ENCODE measurements around the gene NANOS2. TPM values are rescaled to one million over a fixed set of nuclear protein-coding genes. Genes with fewer than 3 reads are reported as not detected.
"Not testable (repeated sequence)": the region's sequence is repeated elsewhere in the genome, so short reads cannot be mapped to it uniquely, and the experiment has no call there.

The NANOS2 gene
- polyA plus RNA-seq, 12 donors, result not detected

GRCh38 chr19:45895983-45896599, 18.5 kb downstream of the NANOS2 start:
- DNase-seq, result not testable (repeated sequence)

- DNase-seq, result no peak
These were observed 19.0 kb downstream of the NANOS2 start for GRCh38 chr19:45895519-45895972.

- DNase-seq, result no peak
These were observed 23.7 kb downstream of the NANOS2 start for GRCh38 chr19:45890877-45891276.

GRCh38 chr19:45889210-45889885, 25.2 kb downstream of the NANOS2 start:
- DNase-seq, result no peak

- DNase-seq, result no peak
These were observed 27.3 kb downstream of the NANOS2 start for GRCh38 chr19:45887200-45887710.

- peak; percentile 96 for DNase-seq
These were observed 28.0 kb downstream of the NANOS2 start for GRCh38 chr19:45886427-45887199.

GRCh38 chr19:45885556-45886426, 28.8 kb downstream of the NANOS2 start, which contains the start of gene IRF2BP1:
Gene IRF2BP1 (minus strand): TSS chr19:45886141. CDS start chr19:45885774, 367 bp downstream.
- DNase-seq, result peak; percentile 94

- DNase-seq, result no peak
These were observed 29.7 kb downstream of the NANOS2 start for GRCh38 chr19:45884682-45885555.

GRCh38 chr19:45883881-45884681, 30.5 kb downstream of the NANOS2 start:
- no peak for DNase-seq

- DNase-seq, result no peak
These were observed 31.0 kb downstream of the NANOS2 start for GRCh38 chr19:45883586-45883880.

- peak; percentile 83 for DNase-seq
These were observed 31.7 kb downstream of the NANOS2 start for GRCh38 chr19:45882652-45883585.

GRCh38 chr19:45881909-45882528, 32.6 kb downstream of the NANOS2 start:
- no peak for DNase-seq

GRCh38 chr19:45881082-45881908, 33.3 kb downstream of the NANOS2 start:
- DNase-seq, result no peak

GRCh38 chr19:45879971-45880370, 34.6 kb downstream of the NANOS2 start:
- DNase-seq, result no peak

GRCh38 chr19:45879055-45879454, 35.5 kb downstream of the NANOS2 start:
- no peak for DNase-seq

GRCh38 chr19:45878043-45878794, 36.4 kb downstream of the NANOS2 start:
- DNase-seq, result no peak
